HG02588 (cell line): ENCODE data around the gene YWHAB.

Source experiments
- ATAC-seq: cut with Tn5 transposase; IDR thresholded peaks from one replicate; pipeline ENCODE4 v1.9.1; 2021; ENCODE audit warnings: mild to moderate bottlenecking, moderate library complexity; ENCODE audit not compliant: unreplicated experiment

YWHAB gene

GRCh38 chr20:44911264-44911921 lies 25.9 kb downstream of the YWHAB start:
- ATAC-seq, result no peak

- ATAC-seq, result no peak
Measured at GRCh38 chr20:44912189-44912588, 26.7 kb downstream of the YWHAB start.

GRCh38 chr20:44914924-44915323 lies 29.4 kb downstream of the YWHAB start:
- no peak for ATAC-seq

GRCh38 chr20:44916586-44916985 lies 31.1 kb downstream of the YWHAB start:
- ATAC-seq, result no peak

GRCh38 chr20:44917399-44917798 lies 31.9 kb downstream of the YWHAB start:
- no peak for ATAC-seq

GRCh38 chr20:44918342-44918741 lies 32.8 kb downstream of the YWHAB start:
- no peak for ATAC-seq

GRCh38 chr20:44918761-44919160 lies 33.3 kb downstream of the YWHAB start:
- ATAC-seq, result no peak

- ATAC-seq, result no peak
Measured at GRCh38 chr20:44921447-44921846, 35.9 kb downstream of the YWHAB start.

GRCh38 chr20:44924541-44924940 lies 39.0 kb downstream of the YWHAB start:
- no peak for ATAC-seq

- ATAC-seq, result no peak
Measured at GRCh38 chr20:44928595-44928994, 43.1 kb downstream of the YWHAB start.

- ATAC-seq, result no peak
Measured at GRCh38 chr20:44930517-44931168, 45.1 kb downstream of the YWHAB start.

GRCh38 chr20:44931911-44932310 lies 46.4 kb downstream of the YWHAB start:
- ATAC-seq, result no peak

- ATAC-seq, result no peak
Measured at GRCh38 chr20:44932916-44933315, 47.4 kb downstream of the YWHAB start.

GRCh38 chr20:44936510-44936909 lies 51.0 kb downstream of the YWHAB start:
- no peak for ATAC-seq

- no peak for ATAC-seq
Measured at GRCh38 chr20:44938637-44939036, 53.1 kb downstream of the YWHAB start.

- no peak for ATAC-seq
Measured at GRCh38 chr20:44941120-44941691, 55.7 kb downstream of the YWHAB start.

GRCh38 chr20:44942264-44942973 lies 56.9 kb downstream of the YWHAB start:
- no peak for ATAC-seq

GRCh38 chr20:44943828-44944227 lies 58.3 kb downstream of the YWHAB start:
- no peak for ATAC-seq

- ATAC-seq, result no peak
Measured at GRCh38 chr20:44945261-44945660, 59.8 kb downstream of the YWHAB start.

- no peak for ATAC-seq
Measured at GRCh38 chr20:44946271-44946852, 60.9 kb downstream of the YWHAB start.

- ATAC-seq, result no peak
Measured at GRCh38 chr20:44948107-44948506, 62.6 kb downstream of the YWHAB start.
